Uterus (tissue), 2 donors: ENCODE results near the gene BLOC1S3.

Experiments
- POLR2A ChIP-seq, 2 donors: fragments of 450-650 bp; IDR thresholded peaks; one replicate each; pipeline ENCODE4 v1.6.1; 2016; ENCODE audit warnings: antibody characterized with exemption in 2 of 2, mild to moderate bottlenecking in 1 of 2, moderate library complexity in 1 of 2
- TF ChIP-seq, protein P1 (sequence below), 4 experiments: fragments of 200-600 bp in 2 of 4; fragments of 450-650 bp in 2 of 4; sonication (generic) in 2 of 4; IDR thresholded peaks; one replicate each; pipeline ENCODE4 v1.5.1; 2016 to 2019; ENCODE audit warnings: antibody characterized with exemption in 4 of 4, mild to moderate bottlenecking in 2 of 4, moderate library complexity in 1 of 4

DNA sequence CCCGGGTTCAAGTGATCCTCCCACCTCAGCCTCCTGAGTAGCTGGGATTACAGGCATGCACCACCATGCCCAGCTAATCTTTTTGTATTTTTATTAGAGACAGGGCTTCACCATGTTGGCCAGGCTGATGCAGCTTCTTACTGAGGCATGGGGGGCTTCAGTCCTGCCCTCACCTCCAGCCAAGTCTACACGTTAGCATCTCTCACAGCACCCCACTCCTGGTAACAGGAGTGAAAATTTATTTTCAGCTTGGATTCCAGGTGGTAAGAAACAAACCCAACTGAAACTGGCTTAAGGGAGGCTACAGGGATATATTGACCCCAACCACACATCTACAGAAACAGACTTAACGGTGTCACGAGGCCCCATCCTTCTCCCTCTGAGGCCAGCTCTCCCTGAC, 28.4 kb upstream of the BLOC1S3 start:
- TF ChIP-seq, protein P1, sequence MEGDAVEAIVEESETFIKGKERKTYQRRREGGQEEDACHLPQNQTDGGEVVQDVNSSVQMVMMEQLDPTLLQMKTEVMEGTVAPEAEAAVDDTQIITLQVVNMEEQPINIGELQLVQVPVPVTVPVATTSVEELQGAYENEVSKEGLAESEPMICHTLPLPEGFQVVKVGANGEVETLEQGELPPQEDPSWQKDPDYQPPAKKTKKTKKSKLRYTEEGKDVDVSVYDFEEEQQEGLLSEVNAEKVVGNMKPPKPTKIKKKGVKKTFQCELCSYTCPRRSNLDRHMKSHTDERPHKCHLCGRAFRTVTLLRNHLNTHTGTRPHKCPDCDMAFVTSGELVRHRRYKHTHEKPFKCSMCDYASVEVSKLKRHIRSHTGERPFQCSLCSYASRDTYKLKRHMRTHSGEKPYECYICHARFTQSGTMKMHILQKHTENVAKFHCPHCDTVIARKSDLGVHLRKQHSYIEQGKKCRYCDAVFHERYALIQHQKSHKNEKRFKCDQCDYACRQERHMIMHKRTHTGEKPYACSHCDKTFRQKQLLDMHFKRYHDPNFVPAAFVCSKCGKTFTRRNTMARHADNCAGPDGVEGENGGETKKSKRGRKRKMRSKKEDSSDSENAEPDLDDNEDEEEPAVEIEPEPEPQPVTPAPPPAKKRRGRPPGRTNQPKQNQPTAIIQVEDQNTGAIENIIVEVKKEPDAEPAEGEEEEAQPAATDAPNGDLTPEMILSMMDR (IDR thresholded peaks at IDR 0.05): no peak
- TF ChIP-seq POLR2A (IDR thresholded peaks at IDR 0.05): no peak
